Stomach (tissue), 4 donors: Measurements from ENCODE around the gene TDRD15.

Source experiments
- EP300 ChIP-seq: sonication (generic); formaldehyde crosslinking; IDR thresholded peaks from one replicate; pipeline ENCODE4 v1.6.1; 2017; ENCODE audit warnings: antibody characterized with exemption
- POLR2A ChIP-seq, 4 donors: fragments of 450-650 bp; IDR thresholded peaks; one replicate each; pipeline ENCODE4 v1.6.1; 2016; ENCODE audit warnings: antibody characterized with exemption in 4 of 4, control low read depth in 2 of 4, mild to moderate bottlenecking in 1 of 4, moderate library complexity in 1 of 4
- POLR2AphosphoS5 ChIP-seq, 3 donors: sonication (generic); formaldehyde crosslinking; IDR thresholded peaks; one replicate each; pipeline ENCODE4 v1.6.1; 2016; ENCODE audit warnings: antibody characterized with exemption in 3 of 3
- TF ChIP-seq, protein P1 (sequence below), 7 experiments: fragments of 450-650 bp in 4 of 7; fragments of 200-600 bp in 3 of 7; sonication (generic) in 3 of 7; IDR thresholded peaks; one replicate each; pipeline ENCODE4 v1.5.1; 2016 to 2019; ENCODE audit warnings: antibody characterized with exemption in 7 of 7, control low read depth in 2 of 7, mild to moderate bottlenecking in 1 of 7

- TF ChIP-seq EP300 (no peak), POLR2A (IDR thresholded peaks at IDR 0.05) (no peak), POLR2AphosphoS5 (IDR thresholded peaks at IDR 0.05) (no peak)
- TF ChIP-seq, protein P1, sequence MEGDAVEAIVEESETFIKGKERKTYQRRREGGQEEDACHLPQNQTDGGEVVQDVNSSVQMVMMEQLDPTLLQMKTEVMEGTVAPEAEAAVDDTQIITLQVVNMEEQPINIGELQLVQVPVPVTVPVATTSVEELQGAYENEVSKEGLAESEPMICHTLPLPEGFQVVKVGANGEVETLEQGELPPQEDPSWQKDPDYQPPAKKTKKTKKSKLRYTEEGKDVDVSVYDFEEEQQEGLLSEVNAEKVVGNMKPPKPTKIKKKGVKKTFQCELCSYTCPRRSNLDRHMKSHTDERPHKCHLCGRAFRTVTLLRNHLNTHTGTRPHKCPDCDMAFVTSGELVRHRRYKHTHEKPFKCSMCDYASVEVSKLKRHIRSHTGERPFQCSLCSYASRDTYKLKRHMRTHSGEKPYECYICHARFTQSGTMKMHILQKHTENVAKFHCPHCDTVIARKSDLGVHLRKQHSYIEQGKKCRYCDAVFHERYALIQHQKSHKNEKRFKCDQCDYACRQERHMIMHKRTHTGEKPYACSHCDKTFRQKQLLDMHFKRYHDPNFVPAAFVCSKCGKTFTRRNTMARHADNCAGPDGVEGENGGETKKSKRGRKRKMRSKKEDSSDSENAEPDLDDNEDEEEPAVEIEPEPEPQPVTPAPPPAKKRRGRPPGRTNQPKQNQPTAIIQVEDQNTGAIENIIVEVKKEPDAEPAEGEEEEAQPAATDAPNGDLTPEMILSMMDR (IDR thresholded peaks at IDR 0.05) = no peak
Measured at GRCh38 chr2:21097331-21097730, 26.4 kb upstream of the TDRD15 start.
